MM.1S (cell line): Measurements from ENCODE around the gene ELAVL3.

ENCODE experiments used
- DNase-seq: peaks from one replicate; pipeline ENCODE4 v3.0.0-alpha.2; 2015
- H2AFZ ChIP-seq: fragments of 300-600 bp; sonication (generic); 2 replicates; pipeline ENCODE4 v1.6.0; 2016; ENCODE audit warnings: antibody characterized with exemption, low read length
- H3F3A ChIP-seq: fragments of 300-600 bp; sonication (generic); 2 replicates; pipeline ENCODE4 v1.6.1; 2016; ENCODE audit warnings: mild to moderate bottlenecking, antibody characterized with exemption, low read length, moderate library complexity, mixed read lengths; ENCODE audit not compliant: insufficient read depth
- H3K27ac ChIP-seq: fragments of 300-600 bp; sonication (generic); 2 replicates; pipeline ENCODE4 v1.5.1; 2016; ENCODE audit warnings: mild to moderate bottlenecking, low read length
- H3K27me3 ChIP-seq: fragments of 300-600 bp; sonication (generic); replicated peaks from 2 replicates; pipeline ENCODE4 v1.6.0; 2016; ENCODE audit warnings: low read length; ENCODE audit not compliant: insufficient read depth
- H3K36me3 ChIP-seq: fragments of 300-600 bp; sonication (generic); replicated peaks from 2 replicates; pipeline ENCODE4 v1.6.1; 2016; ENCODE audit warnings: mild to moderate bottlenecking, low read length, mixed read lengths; ENCODE audit not compliant: insufficient read depth
- H3K4me1 ChIP-seq: fragments of 300-600 bp; sonication (generic); 2 replicates; pipeline ENCODE4 v1.6.1; 2016; ENCODE audit warnings: low read length, mixed read lengths
- H3K4me2 ChIP-seq: fragments of 300-600 bp; sonication (generic); 2 replicates; pipeline ENCODE4 v1.6.0; 2016; ENCODE audit warnings: low read depth, low read length
- H3K4me3 ChIP-seq: fragments of 300-600 bp; sonication (generic); 2 replicates; pipeline ENCODE4 v1.5.1; 2016; ENCODE audit warnings: low read length, mixed read lengths
- H3K79me2 ChIP-seq: fragments of 300-600 bp; sonication (generic); 2 replicates; pipeline ENCODE4 v1.6.1; 2016; ENCODE audit warnings: mixed run types, low read length, mixed read lengths
- H3K9ac ChIP-seq: fragments of 300-600 bp; sonication (generic); 2 replicates; pipeline ENCODE4 v1.6.1; 2016; ENCODE audit warnings: low read length, mixed read lengths
- H3K9me2 ChIP-seq: fragments of 300-600 bp; sonication (generic); replicated peaks from 2 replicates; pipeline ENCODE4 v1.6.1; 2016; ENCODE audit warnings: mild to moderate bottlenecking, low read length, mixed read lengths; ENCODE audit not compliant: insufficient read depth
- H3K9me3 ChIP-seq: fragments of 300-600 bp; sonication (generic); replicated peaks from 2 replicates; pipeline ENCODE4 v1.6.1; 2016; ENCODE audit warnings: mild to moderate bottlenecking, low read length, mixed read lengths; ENCODE audit not compliant: insufficient read depth
- H4K20me1 ChIP-seq: fragments of 300-600 bp; sonication (generic); 2 replicates; pipeline ENCODE4 v1.6.1; 2016; ENCODE audit warnings: mild to moderate bottlenecking, low read length, moderate library complexity, mixed read lengths; ENCODE audit not compliant: insufficient read depth
- EZH2 ChIP-seq: fragments of 300-600 bp; sonication (generic); optimal IDR thresholded peaks from 2 replicates; pipeline ENCODE3; 2017; ENCODE audit warnings: low read depth, mild to moderate bottlenecking, antibody characterized with exemption, low read length, mixed read lengths
- EZH2phosphoT487 ChIP-seq: fragments of 300-600 bp; sonication (generic); IDR thresholded peaks from 2 replicates; pipeline ENCODE4 v1.6.1; 2018; ENCODE audit warnings: antibody characterized with exemption, low read length
- TF ChIP-seq, protein P1 (sequence below): fragments of 300-600 bp; sonication (generic); IDR thresholded peaks from 2 replicates; pipeline ENCODE4 v1.5.1; 2016; ENCODE audit warnings: antibody characterized with exemption, low read length, mixed read lengths

Gene ELAVL3

DNA sequence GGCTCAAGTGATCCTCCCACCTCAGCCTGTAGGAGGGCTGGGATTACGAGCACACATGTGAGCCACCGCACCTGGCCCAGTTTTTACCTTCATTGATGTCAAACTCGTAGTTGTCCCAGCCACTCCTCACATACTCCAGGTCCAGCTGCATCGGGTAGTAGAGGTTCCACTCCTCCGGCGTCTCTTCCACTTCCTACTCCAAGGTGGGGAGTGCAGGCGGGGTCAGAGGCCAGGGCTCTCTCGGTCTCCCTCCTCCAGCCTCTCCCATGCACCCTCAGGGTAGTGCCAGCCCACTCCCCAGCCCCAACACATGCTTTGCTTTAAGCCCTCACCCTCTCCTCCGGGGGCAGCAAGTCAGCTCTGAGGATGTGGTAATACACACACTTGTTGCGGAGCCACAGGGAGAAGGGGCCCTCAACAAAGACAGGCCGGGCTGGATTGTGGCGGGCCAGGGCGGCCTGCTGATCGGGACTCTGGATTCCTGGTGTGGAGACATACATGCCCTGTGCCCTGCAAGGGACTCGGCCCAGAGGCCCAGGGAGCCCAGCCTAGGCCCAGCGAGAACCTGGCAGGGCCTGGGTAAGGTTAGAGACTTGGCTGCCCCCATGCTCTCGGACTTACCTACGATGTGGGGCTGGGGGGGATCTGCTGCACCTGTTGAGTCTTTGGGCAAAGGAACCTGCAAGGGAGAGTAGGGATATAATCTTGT lies 26.7 kb upstream of the ELAVL3 start:
- H3F3A ChIP-seq = 0 out of 2 replicates have a peak, but pooled peaks cover 5% of the 10 kb centered on the region
- peaks cover 14% of the 10 kb centered on the region for H3K79me2 ChIP-seq
- no peaks in the 10 kb centered on the region for H3K9me3 ChIP-seq
- no peak overlapping the region for H2AFZ ChIP-seq
- H4K20me1 ChIP-seq = no peaks in the 10 kb centered on the region
- TF ChIP-seq, protein P1, sequence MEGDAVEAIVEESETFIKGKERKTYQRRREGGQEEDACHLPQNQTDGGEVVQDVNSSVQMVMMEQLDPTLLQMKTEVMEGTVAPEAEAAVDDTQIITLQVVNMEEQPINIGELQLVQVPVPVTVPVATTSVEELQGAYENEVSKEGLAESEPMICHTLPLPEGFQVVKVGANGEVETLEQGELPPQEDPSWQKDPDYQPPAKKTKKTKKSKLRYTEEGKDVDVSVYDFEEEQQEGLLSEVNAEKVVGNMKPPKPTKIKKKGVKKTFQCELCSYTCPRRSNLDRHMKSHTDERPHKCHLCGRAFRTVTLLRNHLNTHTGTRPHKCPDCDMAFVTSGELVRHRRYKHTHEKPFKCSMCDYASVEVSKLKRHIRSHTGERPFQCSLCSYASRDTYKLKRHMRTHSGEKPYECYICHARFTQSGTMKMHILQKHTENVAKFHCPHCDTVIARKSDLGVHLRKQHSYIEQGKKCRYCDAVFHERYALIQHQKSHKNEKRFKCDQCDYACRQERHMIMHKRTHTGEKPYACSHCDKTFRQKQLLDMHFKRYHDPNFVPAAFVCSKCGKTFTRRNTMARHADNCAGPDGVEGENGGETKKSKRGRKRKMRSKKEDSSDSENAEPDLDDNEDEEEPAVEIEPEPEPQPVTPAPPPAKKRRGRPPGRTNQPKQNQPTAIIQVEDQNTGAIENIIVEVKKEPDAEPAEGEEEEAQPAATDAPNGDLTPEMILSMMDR = no peak
- TF ChIP-seq EZH2phosphoT487 (no peak), EZH2 (no peak)
- H3K4me2 ChIP-seq = no peak overlapping the region
- no peaks in the 10 kb centered on the region for H3K27me3 ChIP-seq
- no peak for DNase-seq
- H3K9ac ChIP-seq = no peak overlapping the region
- no peak overlapping the region for H3K4me3 ChIP-seq
- no peaks in the 10 kb centered on the region for H3K4me1 ChIP-seq
- no peak overlapping the region for H3K27ac ChIP-seq
- no peaks in the 10 kb centered on the region for H3K36me3 ChIP-seq
- H3K9me2 ChIP-seq = no peaks in the 10 kb centered on the region

DNA sequence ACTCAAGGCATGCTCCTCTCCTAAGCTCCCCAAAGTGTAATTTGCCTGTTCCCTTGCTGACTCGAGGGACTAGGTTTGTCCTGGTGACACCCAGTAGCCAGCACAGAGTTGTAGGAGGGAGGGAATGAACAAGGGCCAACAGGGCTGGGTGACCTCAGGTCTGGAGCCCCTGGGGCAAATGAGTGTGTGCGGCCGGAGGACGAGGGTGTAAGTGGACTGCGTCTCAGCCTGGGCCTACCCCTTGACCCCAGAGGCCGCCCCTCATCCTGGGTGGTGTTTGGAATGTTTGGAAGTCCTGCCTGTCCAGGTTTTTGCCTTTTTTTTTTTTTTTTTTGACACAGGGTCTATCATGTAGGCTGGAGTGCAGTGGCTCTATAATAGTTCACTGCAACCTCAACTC lies 26.1 kb upstream of the ELAVL3 start:
- no peak overlapping the region for H3K4me2 ChIP-seq
- H3K4me1 ChIP-seq = no peaks in the 10 kb centered on the region
- H3K9me3 ChIP-seq = no peaks in the 10 kb centered on the region
- H3K9me2 ChIP-seq = no peaks in the 10 kb centered on the region
- H3K27ac ChIP-seq = no peak overlapping the region
- no peak overlapping the region for H2AFZ ChIP-seq
- H3K36me3 ChIP-seq = no peaks in the 10 kb centered on the region
- TF ChIP-seq, protein P1 = no peak
- TF ChIP-seq EZH2phosphoT487 (no peak), EZH2 (no peak)
- H3K27me3 ChIP-seq = no peaks in the 10 kb centered on the region
- H3F3A ChIP-seq = 0 out of 2 replicates have a peak, but pooled peaks cover 5% of the 10 kb centered on the region
- H3K79me2 ChIP-seq = peaks cover 14% of the 10 kb centered on the region
- no peak overlapping the region for H3K4me3 ChIP-seq
- no peaks in the 10 kb centered on the region for H4K20me1 ChIP-seq
- no peak overlapping the region for H3K9ac ChIP-seq
- no peak for DNase-seq

DNA sequence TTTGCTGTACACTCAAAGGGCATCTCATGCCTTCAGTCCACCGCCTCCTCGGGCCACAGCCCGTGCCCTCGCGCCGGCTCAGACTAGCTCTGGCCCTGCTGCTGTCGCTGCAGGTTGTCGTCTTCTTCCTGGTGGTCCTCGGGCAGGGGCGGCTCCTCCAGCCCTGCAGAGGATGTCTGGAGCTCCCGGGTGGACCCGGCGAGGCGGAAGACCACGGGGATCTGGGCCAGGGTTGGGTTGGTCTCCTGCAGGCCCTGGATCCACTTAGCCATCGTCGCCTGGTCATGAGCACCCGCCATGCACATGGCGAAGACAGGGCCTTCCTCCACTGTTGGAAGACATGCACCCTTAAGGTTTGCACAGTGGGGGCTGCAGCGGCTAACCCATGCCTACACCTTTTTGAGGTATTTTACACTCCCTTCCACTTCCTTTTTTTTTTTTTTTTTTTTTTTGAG lies 25.3 kb upstream of the ELAVL3 start:
- Histone ChIP-seq H3K4me2 (peak overlapping the region; percentile 100), H3K9me3 (no peaks in the 10 kb centered on the region), H3K36me3 (no peaks in the 10 kb centered on the region), H3K9me2 (no peaks in the 10 kb centered on the region), H3K4me3 (peak overlapping the region; percentile 69), H3K79me2 (peaks cover 14% of the 10 kb centered on the region), H2AFZ (peak overlapping the region; percentile 76), H3F3A (0 out of 2 replicates have a peak, but pooled peaks cover 5% of the 10 kb centered on the region), H3K27ac (peak overlapping the region; percentile 74; the same call in 1 of the 2 replicates), H3K27me3 (no peaks in the 10 kb centered on the region), H3K4me1 (no peaks in the 10 kb centered on the region), H3K9ac (peak overlapping the region; percentile 90), H4K20me1 (no peaks in the 10 kb centered on the region)
- TF ChIP-seq EZH2 (no peak), EZH2phosphoT487 (no peak)
- TF ChIP-seq, protein P1 = no peak
- DNase-seq = no peak
